Left renal pelvis (tissue), 4 donors: ENCODE data around the gene PAX2. TPM values are rescaled to one million over a fixed set of nuclear protein-coding genes. Genes with fewer than 3 reads are reported as not detected.
A peak's percentile ranks its signal among the peaks of the same experiment; 100 is the strongest.

Experiments used
- DNase-seq, 4 donors: peaks; one replicate each; pipeline ENCODE4 v3.0.0-alpha.2; 2013; ENCODE audit warnings: low read depth in 4 of 4, low spot score in 3 of 4
- polyA plus RNA-seq, 4 donors: library from polyadenylated mRNA; unstranded; fragments of 120-200 nt; gene quantifications; one replicate each; pipeline ENCODE4 v1.2.1, GENCODE V29; 2013; ENCODE audit not compliant: insufficient read length in 4 of 4

PAX2 gene
- polyA plus RNA-seq, 4 donors: 20.2 to 237 (median 161) TPM

DNA sequence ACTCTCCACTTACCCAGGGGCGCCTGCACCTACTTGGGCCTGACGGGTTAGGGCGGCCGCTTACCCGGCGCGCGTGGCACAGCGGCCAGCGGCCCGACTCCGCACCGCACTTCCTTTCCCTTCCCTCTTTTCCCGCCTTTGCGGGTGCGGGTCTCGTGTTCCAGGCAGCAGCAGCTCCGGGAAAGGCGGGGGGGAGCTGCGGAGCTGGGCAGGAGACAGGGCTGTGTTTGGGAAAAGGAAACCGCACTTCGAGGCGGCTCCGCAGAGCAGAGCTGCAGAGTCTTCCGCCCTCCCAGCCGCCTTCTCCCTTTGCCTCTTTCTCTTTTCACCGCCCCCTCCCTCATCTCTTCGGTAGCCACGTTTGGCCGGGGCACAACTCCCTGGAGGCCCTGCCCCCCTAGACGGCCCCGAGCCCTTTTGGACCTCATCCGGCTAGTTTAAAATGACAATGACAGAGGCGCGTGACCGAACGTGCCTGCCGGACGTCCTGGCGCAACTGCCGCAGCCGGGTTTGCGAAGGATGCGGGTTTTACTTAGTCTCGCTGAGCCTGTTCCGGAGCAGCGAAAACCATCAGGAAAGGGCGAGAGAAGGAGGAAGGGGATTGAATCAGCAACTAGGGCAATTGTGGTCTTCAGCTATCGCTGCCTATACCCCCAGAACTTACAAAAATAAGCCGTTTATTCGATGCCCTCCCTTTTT lies 7.9 kb upstream of the PAX2 start:
- DNase-seq: no peak

DNA sequence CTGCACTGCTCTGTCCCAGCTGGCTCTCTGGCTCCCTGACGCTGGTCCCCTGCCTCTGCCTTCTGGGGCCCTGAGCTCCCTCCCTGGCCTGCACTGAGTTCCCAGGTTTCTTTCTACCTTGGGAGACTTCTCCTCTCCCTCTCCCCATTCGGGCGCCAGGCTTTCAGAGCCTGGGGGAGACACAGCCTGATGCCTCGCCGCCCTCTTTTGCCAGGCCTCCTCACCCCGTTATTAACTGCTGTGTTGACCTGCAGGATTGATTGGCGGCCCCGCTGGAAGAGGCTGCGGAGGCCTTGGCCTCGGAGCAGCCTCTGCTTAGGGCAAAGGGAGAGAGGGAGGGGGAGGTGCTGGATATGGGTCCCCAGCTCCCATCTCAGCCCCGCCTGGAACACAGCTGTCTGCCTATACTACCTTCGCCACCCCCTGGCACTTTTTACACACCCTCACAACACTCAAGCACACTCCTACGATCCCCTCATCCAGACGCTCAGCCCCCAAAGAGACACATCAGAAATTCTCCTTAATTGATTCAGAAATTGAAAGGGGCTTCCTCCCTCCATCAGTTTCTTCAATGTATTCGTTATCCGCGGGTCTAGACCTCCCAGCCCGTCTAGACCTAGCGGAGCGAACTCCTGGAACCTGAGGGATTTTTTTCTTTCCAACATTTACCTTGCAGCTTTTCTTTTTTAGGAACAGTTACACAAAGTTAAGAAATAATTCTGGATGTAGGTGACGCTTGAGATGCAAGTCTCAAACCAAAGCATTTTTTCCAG lies 7.1 kb upstream of the PAX2 start:
- no peak for DNase-seq

DNA sequence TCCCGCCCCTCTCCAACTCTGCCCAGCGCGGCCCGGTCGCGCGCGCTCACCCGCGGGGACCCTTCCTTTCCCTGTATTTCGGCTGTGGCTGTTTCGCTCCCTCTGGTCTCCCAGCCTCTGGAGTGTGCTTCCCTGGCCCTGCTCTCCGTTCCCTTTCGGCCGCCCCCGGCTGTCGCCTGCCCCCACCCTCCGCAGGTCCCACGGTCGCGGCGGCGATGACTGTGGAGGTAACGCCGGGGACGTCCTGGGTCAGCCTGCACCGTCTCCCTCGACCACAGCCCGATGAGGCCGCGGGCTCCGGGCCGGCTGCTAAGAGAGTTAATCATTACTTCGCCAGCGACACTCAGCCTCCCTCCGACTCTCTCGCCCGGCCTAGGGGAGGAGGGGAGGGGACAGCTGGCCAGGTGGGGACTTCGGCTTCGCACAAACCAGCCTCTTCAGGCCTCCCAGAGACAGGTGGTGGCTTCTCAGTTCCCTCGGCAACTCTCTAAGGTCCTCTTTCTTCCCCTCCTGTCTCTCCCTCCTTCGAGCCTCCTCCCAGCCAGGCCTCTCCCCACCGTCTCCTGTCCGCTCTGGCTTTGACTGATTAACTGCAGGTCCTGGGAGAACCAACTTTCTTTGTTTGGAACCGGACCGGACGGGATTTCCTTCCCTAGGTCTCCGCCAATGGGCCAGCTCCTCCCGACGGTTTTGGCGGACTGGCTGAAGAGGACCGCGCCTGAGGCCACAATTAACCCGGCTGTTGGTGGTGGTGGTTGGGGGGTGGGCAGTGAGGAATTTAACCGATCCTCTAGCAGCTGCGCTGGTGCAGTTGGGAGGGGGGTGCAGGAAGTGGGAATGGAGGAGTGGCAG lies 5.6 kb upstream of the PAX2 start:
- DNase-seq: no peak

DNA sequence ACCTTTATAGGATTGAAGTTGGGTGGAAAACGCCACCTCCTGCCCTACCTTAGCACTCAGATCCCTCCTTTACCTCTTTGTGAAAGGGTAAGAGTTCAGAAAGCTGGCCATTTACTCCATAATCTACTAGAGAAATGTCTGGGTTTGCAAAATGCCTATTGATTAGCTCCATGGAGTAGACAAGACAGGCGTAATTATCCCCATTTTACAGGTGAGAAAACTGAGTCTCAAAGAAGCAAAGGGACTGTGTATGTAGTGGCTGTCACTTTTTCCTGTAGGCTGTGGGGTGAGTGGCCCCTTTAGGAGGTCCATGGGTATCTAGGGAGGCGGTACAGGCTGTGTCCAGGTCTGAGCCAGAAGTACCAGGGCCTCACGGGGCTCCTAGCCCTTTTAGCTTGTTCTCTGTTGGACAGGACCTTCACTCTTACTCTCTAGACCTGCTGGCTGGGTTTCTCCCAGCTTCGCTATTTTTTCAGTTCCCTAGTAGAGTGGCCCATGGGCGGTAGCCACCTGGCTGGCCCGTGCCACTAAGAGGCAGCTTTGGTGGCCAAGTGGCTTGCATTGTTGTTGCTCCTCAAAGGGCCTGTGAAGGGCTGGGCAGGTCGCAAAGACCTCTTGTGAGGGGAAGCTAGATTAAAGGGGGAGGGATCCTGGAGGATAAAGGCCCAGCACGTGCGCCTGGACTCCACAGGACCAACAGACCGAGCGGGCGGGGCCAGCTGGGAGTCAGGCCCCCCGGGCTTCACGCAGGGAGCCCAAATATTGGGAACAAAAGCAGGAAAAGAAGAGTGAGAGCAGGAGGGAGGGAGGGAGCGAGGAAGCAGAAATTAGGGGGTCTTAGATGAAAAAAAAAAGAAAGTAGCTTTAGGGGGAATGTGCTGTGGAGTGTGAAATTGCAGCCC lies 4.7 kb upstream of the PAX2 start:
- no peak for DNase-seq

DNA sequence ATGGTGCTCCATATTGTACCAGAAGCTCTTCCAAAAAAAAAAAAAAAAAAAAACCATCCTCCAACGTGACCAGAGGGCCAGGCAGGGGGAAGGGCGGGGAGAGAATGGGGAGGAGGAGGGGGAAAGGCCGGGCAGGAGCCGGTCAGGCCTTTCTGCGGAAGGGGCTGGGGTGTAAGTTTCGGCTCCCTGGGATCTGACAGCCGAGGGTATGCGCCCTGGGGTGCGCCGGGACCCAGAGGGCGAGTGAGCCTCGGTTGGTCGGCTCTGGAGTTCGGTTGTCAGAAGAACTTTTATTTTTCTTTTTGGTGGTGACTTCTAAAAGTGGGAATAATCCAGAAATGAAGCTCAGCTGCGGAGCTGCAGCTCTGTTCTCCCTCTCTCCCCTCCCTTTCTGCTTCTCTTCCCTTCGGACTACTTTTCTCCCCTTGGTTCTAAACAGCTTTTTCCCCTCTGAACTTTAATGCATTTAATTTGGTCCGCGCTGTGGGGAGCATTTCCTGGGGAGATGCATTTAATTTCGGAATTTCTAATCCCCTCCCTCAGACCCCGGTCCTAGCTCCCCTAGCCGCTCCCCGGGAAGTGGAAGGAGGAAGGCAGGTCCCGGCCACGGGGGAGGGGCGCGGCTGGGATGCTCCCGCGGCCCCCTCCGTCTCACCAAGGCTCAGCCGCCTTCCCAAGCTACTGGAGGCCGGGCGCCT lies 3.9 kb upstream of the PAX2 start:
- no peak for DNase-seq

DNA sequence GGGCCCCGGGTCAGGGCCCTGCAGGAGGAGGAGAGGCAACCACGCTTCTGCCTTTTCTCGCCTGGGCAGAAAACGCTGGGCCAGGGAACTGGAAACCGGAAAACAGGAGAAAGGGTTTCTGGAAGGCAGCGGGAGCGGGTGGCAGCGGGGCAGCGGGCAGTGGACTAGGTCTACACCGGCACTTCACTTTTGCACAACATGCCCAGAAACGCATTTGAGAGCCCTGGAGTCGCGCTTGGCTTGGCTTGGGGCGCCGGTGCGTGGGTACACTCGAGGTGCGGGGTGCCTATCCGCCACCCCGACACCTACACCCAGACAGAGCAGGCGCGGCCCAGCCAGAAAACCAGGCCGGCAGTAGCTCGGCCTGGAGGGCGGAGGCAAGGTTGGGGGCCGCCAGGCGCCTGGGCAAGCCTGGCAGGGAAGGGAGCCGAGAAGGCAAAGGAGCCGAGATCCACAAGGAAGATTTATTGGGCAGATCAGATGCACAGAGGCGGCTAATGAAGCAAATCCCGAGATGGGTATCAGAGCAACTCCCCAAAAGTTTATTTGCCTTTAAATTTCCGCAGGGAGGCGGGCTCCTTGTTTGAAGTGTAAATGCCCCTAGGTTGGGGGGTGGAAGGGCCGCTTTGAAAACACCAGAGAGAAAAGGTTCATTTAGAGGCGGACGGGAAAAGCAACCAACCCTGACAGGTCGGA lies 3.2 kb upstream of the PAX2 start:
- peak in 1 of 4 donors; percentile 90 for DNase-seq

DNA sequence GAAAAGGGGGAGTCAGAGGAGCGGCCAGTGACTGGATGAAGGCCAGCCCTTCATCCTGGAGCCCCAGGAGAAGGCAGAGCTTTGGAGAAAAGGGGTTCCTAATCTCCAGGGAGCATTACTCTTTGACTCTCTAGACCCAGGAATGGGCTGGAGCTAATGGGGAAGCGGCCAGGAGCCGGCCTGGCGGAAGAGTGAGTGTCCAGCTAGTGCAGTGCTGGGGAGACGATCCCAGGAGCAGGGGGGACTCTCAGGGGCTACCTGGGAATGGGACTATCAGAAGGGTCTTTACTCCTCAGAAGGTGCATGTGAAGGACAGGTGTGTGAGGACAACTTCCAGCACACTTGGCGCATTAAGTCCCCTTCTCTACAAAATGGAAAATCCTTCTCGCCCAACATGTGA lies 2.4 kb upstream of the PAX2 start:
- DNase-seq: no peak

DNA sequence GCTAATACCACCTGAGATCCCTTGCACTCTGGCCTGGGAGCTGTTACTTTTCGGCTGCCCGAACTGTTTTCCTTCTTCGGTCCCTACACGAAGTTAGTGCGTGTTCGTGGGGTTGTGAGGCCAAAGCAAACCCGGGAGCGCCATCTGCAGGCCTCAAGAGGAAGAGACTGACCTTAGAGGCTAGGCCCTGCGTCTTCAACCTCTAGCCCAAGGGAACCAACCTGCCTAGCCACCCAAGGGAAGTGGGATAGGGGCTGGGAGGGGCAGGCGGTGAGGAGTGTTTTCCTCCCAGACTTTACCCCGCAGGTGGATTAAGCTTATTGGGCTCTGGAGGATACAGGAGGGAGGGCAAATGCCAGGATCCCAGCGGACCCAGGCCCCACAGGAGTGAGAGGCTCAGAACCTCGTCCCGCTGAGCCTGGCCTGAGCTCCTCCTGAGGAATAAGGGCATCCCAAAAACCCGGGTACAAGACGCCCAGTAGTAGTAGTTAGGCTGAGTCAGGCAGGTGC lies 1.7 kb upstream of the PAX2 start:
- peak in 1 of 4 donors; percentile 87 for DNase-seq

DNA sequence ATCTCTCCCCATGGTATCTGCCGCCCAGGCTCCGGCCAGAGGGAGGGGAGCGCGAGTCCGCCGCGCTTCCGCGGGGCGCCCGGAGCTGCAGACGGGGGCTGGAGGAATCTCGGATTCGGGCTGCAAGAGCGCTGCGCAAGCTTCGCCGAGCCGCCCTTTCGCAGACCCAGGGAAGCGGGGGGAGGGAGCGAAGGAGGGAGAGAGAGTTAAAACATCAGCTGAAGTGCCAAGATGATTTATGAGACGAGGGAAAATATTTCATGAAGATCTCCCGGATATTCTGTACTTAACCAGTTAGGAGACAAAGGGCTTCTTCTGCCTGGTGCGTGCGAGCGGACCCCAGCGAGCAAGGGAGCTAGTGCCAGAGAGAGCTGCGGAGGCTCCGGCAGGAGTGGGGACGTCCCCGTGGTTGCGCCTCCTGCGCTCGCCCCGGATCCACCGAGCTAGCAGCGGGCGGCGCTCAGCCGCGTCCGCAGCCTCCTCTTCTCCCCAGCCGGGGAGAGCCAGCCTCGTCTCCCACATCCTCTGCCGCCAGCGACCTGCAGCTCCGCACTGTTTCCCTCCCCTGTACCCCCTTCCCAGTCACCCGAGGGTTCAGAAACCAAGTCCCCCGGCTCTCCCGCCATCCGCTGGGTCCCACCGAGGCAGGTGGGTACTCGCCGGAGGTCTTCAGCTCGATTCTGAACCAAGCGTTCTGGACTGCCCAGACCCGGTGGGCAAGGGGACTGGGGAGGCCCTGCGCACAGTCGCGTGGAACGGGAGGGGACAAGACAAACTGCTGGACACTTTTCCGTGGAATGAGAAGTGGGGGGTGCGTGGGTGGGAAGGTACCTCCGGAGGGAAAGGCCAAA lies 1.0 kb upstream of the PAX2 start:
- no peak for DNase-seq

DNA sequence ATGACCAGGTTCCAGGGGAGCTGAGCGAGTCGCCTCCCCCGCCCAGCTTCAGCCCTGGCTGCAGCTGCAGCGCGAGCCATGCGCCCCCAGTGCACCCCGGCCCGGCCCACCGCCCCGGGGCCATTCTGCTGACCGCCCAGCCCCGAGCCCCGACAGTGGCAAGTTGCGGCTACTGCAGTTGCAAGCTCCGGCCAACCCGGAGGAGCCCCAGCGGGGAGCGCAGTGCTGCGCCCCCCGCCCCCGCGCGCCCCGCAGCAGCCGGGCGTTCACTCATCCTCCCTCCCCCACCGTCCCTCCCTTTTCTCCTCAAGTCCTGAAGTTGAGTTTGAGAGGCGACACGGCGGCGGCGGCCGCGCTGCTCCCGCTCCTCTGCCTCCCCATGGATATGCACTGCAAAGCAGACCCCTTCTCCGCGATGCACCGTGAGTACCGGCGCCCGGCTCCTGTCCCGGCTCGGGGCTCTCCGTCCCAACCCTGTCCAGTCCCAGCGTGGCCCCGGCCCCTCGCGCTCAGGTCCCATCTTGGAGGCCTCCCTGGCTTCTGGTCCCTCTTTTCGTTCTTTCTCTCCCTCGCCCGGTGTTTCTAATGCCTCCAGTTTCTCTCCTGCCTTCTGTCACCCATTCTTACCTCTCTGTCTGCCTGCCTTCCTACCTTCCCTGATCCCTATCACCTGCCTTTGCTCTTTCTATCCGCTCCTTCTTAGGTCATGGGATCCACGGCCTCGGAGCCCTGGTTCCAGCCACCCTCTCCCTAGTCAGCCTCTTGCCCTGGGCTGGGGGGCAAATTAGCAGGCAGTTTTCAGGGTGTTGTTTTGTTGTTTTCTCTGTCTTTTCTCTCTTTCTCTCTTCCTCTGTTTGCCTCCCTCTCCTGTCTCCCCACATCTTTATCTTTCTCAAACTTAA lies 751 bp downstream of the PAX2 start:
- DNase-seq: no peak

DNA sequence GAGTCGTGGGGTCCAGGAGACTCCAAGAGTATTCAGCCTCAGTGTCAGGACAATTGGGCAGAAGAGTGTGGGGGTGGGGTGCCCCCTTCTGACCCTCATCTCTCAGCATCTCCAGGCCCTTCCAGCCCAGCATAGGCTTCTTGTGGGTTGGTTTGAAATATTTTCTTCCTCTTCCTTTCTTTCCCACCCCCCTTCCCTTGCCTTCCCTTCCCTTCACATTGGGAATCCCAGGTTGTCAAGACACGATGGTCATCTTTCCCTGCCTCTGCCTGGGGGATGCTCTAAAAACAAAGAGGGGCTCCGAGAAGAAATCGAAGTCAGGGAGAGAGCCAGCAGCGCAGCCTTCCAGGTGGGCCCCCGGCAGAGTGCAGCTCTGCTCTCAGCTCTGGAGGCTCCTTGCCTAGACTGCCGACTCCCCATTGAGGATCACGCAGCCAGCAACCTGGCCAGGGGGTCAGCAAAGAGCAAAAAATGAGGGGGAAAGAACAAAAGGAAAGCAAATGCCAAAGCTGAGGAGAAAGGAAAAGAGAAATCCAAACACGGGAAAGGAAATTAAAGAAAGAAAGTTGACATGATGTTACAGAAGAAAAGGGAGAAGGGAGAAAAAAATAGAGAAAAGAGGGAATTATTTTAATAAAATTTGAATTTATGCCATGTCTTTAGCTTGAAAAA lies 1.5 kb downstream of the PAX2 start:
- DNase-seq: no peak

DNA sequence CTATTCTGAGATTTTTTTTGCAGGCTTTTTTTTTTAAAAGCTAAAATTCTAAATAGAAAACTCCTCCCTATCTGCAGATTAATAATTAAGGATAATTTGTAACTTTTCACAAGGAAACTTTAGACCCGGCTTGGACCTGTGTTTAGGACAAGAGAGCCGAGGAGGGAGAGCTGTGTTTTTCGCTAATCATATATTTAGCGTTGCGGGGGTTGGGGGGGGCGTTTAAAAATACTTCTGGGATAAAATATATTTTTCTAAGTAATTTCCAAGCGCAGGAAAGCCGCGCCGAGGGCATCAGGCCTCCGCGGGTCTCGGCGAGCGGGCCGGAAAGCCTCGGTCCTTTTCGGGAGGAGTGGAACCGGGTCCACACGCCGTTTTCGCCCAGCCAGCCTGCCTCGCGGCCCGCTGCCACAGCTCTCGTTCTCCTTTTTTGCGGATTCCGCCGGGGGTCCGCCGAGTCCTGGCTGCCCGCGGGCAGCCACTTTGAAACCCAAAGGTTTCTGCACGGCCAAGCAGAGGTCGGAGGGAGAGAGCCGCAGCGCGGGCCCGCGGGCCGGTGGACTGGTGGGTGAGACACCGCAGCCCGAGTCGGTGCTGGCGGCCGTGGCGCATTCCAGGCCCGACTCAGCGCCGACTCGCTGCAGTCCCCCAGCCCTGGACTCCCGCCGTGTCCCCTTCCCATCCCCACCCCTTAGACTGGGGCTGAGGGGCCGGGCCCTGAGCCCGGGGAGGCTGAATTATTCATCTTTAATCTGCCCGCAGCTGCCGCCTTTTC lies 2.3 kb downstream of the PAX2 start:
- no peak for DNase-seq

DNA sequence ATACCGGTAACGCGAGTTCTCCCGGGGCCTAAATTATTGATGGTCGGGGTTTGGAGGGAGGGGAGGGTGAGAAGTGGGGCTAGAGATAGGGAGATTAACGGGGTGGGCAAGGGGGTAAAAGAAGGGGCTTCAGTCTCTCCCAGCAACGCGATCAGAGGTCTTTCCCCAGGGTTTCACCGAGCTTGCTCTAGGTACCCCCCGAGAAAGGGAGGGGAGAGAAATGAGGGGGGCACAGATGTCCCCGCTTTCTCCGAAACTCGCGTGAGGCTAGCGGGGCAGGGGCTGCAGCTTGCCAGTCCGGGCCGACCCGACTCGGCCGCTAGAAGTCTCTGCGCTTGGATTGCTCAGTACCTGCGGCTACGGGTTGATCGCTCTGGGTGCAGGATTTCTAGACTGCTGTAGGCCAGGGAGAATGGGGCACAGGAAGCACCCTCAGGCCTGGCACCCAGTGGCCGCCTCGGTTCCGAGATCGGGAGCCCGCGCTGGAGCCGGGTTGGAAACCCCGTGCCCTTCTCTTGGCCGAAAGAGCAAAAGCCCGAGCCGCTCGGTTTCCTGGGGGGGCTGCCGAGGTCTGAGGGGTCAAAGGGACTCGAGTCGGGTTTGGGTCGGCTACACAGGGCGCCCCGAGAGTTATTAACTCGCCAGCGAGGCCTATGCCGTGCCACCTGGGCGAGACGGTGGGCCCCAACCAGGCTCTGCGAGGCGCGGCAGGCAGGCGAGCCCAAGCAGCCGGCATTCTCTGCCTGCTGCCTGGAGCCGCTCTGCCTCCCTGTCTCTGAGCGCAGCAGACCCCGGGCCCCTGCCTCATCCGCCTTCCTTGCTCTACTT lies 3.1 kb downstream of the PAX2 start:
- DNase-seq: no peak

DNA sequence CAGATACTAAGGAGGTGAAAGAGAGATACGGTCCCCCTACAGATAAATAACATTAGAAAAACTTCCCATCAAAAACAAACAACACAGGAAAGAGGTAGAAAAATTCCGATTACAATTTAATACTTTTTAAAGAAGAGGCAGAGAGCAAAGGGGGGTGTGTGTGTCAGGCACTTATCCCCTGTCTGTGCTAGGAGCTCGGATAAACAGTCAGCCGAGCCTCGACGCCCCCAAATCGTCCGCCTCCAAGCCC lies 3.6 kb downstream of the PAX2 start:
- DNase-seq: no peak
